ENCODE measurements around the gene RPL19.

- TF ChIP-seq POLR2A (IDR thresholded peaks at IDR 0.05) (no peak), CTCF (IDR thresholded peaks at IDR 0.05) (no peak)
Measured at GRCh38 chr17:39171933-39172332, 28.1 kb upstream of the RPL19 start.

Data from testis (tissue), 2 donors.